HCT116 (cell line): ENCODE results near the gene MBD3L2. TPM values are rescaled to one million over a fixed set of nuclear protein-coding genes. Genes with fewer than 3 reads are reported as not detected.
"Not testable (repeated sequence)": the region's sequence is repeated elsewhere in the genome, so short reads cannot be mapped to it uniquely, and the experiment has no call there.

ENCODE experiments used
- ATAC-seq: fragments of 200-7000 bp; cut with Tn5 transposase; 2 replicates; pipeline ENCODE4 v1.9.1; 2020; ENCODE audit warnings: mild to moderate bottlenecking, moderate library complexity
- BruUV-seq: library from RNA; stranded (reverse); fragments of 400-500 nt; replicated peaks from 2 replicates; lab custom pipeline; 2021; lab: Mats Ljungman, UMichigan
- CTCF ChIA-PET: fragments of 300-600 bp; sonication (Branson Sonifier 250); formaldehyde crosslinking; loops from one replicate; lab custom pipeline; 2021; ENCODE audit warnings: antibody characterized with exemption; lab: Charles Lee
- POLR2A ChIA-PET: fragments of 300-600, 350-600 bp; sonication (Branson Sonifier 250); formaldehyde crosslinking; loops from one replicate; lab custom pipeline; 2021; ENCODE audit warnings: antibody characterized with exemption; lab: Charles Lee
- RAD21 ChIA-PET, 2 experiments: fragments of 300-600 bp; sonication (Branson Sonifier 250); formaldehyde crosslinking; loops; one replicate each; lab custom pipeline; 2023; ENCODE audit warnings: low total read pairs in 2 of 2; ENCODE audit not compliant: uncharacterized antibody in 2 of 2, unreplicated experiment in 2 of 2, low non-redundant PET in 1 of 2; lab: Charles Lee
- DNase-seq: peaks from one replicate; pipeline ENCODE4 v3.0.0-alpha.2; 2010; ENCODE audit warnings: low read depth, low spot score
- H2AFZ ChIP-seq: fragments of 200-600 bp; shearing (Covaris generic), sonication (generic); 2 replicates; pipeline ENCODE4 v1.6.1; 2017; ENCODE audit warnings: low read depth, mixed run types, mixed read lengths, antibody characterized with exemption, low read length; ENCODE audit not compliant: poor library complexity, severe bottlenecking
- H3K27ac ChIP-seq: 2 replicates; pipeline ENCODE4 v1.5.1; 2012; ENCODE audit warnings: low read depth, low read length
- H3K27me3 ChIP-seq: fragments of 200-600 bp; sonication (generic); 2 replicates; pipeline ENCODE4 v1.6.1; 2016; ENCODE audit warnings: mixed run types, low read length, mixed read lengths; ENCODE audit not compliant: insufficient read depth
- H3K36me3 ChIP-seq, 2 experiments: fragments of 200-500 bp in 1 of 2; fragments of 200-600 bp in 1 of 2; sonication (Bioruptor generic) in 1 of 2; sonication (generic) in 1 of 2; 2 replicates each; pipeline versions ENCODE4 v1.5.1 to v1.6.1; 2014 to 2016; ENCODE audit warnings: low read length in 2 of 2, inconsistent platforms in 1 of 2, mixed read lengths in 1 of 2, mixed run types in 1 of 2; ENCODE audit not compliant: insufficient read depth in 2 of 2, control insufficient read depth in 1 of 2
- H3K4me1 ChIP-seq, 2 experiments: fragments of 200-600 bp in 1 of 2; sonication (generic) in 1 of 2; 2 replicates each; pipeline versions ENCODE4 v1.5.1 to v1.6.1; 2012 to 2017; ENCODE audit warnings: low read length in 2 of 2, inconsistent platforms in 1 of 2, mild to moderate bottlenecking in 1 of 2, mixed read lengths in 1 of 2, mixed run types in 1 of 2, moderate library complexity in 1 of 2; ENCODE audit not compliant: insufficient read depth in 2 of 2, control insufficient read depth in 1 of 2
- H3K4me2 ChIP-seq: fragments of 200-600 bp; sonication (generic); 2 replicates; pipeline ENCODE4 v1.6.1; 2017; ENCODE audit warnings: mixed run types, low read length, mixed read lengths
- H3K4me3 ChIP-seq, 2 experiments: fragments of 200-600 bp in 1 of 2; sonication (generic) in 1 of 2; replicated peaks in 1 of 2; 2 replicates each; pipeline ENCODE4 v1.5.1; 2011 to 2016; ENCODE audit warnings: low read length in 2 of 2, control low read depth in 1 of 2, low read depth in 1 of 2, mild to moderate bottlenecking in 1 of 2, mixed read lengths in 1 of 2, mixed run types in 1 of 2
- H3K79me2 ChIP-seq: fragments of 200-600 bp; sonication (generic); 2 replicates; pipeline ENCODE4 v1.6.1; 2017; ENCODE audit warnings: mild to moderate bottlenecking, mixed run types, low read length, moderate library complexity, mixed read lengths; ENCODE audit not compliant: insufficient read depth
- H3K9ac ChIP-seq: fragments of 200-600 bp; sonication (generic); 2 replicates; pipeline ENCODE4 v1.6.1; 2016; ENCODE audit warnings: low read length, mixed read lengths
- H3K9me2 ChIP-seq: fragments of 200-600 bp; sonication (generic), shearing (Covaris generic); 2 replicates; pipeline ENCODE4 v1.6.1; 2017; ENCODE audit warnings: mixed run types, mild to moderate bottlenecking, moderate library complexity; ENCODE audit not compliant: insufficient read depth
- H3K9me3 ChIP-seq, 2 experiments: fragments of 200-500 bp in 1 of 2; fragments of 200-600 bp in 1 of 2; sonication (Bioruptor generic) in 1 of 2; sonication (generic) in 1 of 2; 2 replicates each; pipeline ENCODE4 v1.6.1; 2014 to 2017; ENCODE audit warnings: low read length in 2 of 2, mixed read lengths in 2 of 2, inconsistent platforms in 1 of 2, low read depth in 1 of 2, mild to moderate bottlenecking in 1 of 2, mixed run types in 1 of 2, moderate library complexity in 1 of 2; ENCODE audit not compliant: control insufficient read depth in 1 of 2, insufficient read depth in 1 of 2
- H4K20me1 ChIP-seq: fragments of 200-600 bp; sonication (generic), shearing (Covaris generic); 2 replicates; pipeline ENCODE4 v1.6.1; 2017; ENCODE audit warnings: mixed run types, mild to moderate bottlenecking, moderate library complexity; ENCODE audit not compliant: insufficient read depth
- intact Hi-C: fragments of 100-400 bp; cut with micrococcal nuclease; formaldehyde crosslinking; loops from 2 replicates; pipeline ENCODE4 v1.10.0; 2022
- total RNA-seq: library from RNA; stranded (reverse); gene quantifications from one replicate; pipeline ENCODE4 v1.2.1, GENCODE V29; 2021; ENCODE audit not compliant: unreplicated experiment

The MBD3L2 gene
- total RNA-seq, 1 experiment from 2014 or later: not detected

GRCh38 chr19:7021331-7021730 lies 27.8 kb upstream of the MBD3L2 start, which contains the start of gene MBD3L2B:
TSS of gene MBD3L2B (minus strand) at chr19:7021431. CDS start at chr19:7021397, 34 bp downstream.
- CTCF ChIA-PET, H2AFZ ChIP-seq, H3K27me3 ChIP-seq, H3K79me2 ChIP-seq, H4K20me1 ChIP-seq, BruUV-seq, H3K4me3 ChIP-seq, H3K4me2 ChIP-seq, H3K9ac ChIP-seq, H3K36me3 ChIP-seq, H3K27ac ChIP-seq, POLR2A ChIA-PET, RAD21 ChIA-PET, H3K9me2 ChIP-seq, intact Hi-C loops, DNase-seq, H3K4me1 ChIP-seq, H3K9me3 ChIP-seq, ATAC-seq: not testable (repeated sequence)

GRCh38 chr19:7028790-7029189 lies 20.3 kb upstream of the MBD3L2 start:
- H3K27me3 ChIP-seq, H3K9me2 ChIP-seq, intact Hi-C loops, H3K36me3 ChIP-seq, ATAC-seq, H3K79me2 ChIP-seq, H4K20me1 ChIP-seq, H3K4me2 ChIP-seq, CTCF ChIA-PET, RAD21 ChIA-PET, H2AFZ ChIP-seq, H3K27ac ChIP-seq, DNase-seq, BruUV-seq, H3K4me1 ChIP-seq, H3K9me3 ChIP-seq, H3K4me3 ChIP-seq, H3K9ac ChIP-seq, POLR2A ChIA-PET: not testable (repeated sequence)

DNA sequence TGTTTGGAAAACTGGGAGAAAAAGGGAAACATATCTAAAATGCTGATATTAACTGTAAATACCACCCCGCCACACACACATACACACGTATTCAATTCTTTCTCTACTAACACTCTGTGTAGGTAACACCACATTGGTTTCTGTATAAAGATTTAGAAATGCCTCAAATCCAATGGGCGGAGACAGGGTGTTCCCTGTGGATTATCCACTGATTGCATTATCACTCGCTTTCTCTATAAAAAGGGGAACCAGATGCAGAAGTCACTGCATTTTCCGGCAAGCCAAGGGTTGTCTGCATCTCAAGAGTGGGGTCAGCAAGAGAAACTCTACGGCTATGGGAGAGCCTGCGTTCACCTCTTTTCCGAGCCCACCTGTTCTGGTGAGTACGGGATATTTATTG lies 18.8 kb upstream of the MBD3L2 start, which contains the start of gene MBD3L5:
Gene MBD3L5 (plus strand): TSS at position 301 of the 400 bp plus-strand sequence. CDS start 34 bp downstream, at position 335.
- H3K9me2 ChIP-seq, H3K36me3 ChIP-seq, POLR2A ChIA-PET, H3K4me2 ChIP-seq, H3K9me3 ChIP-seq, ATAC-seq, intact Hi-C loops, H2AFZ ChIP-seq, RAD21 ChIA-PET, DNase-seq, BruUV-seq, H3K4me1 ChIP-seq, H3K4me3 ChIP-seq, H4K20me1 ChIP-seq, H3K9ac ChIP-seq, H3K27me3 ChIP-seq, CTCF ChIA-PET, H3K27ac ChIP-seq, H3K79me2 ChIP-seq: not testable (repeated sequence)

DNA sequence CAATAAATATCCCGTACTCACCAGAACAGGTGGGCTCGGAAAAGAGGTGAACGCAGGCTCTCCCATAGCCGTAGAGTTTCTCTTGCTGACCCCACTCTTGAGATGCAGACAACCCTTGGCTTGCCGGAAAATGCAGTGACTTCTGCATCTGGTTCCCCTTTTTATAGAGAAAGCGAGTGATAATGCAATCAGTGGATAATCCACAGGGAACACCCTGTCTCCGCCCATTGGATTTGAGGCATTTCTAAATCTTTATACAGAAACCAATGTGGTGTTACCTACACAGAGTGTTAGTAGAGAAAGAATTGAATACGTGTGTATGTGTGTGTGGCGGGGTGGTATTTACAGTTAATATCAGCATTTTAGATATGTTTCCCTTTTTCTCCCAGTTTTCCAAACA lies 9.0 kb upstream of the MBD3L2 start, which contains the start of gene MBD3L4:
Gene MBD3L4 (minus strand): TSS at position 101 of the 400 bp plus-strand sequence. CDS start 35 bp downstream, at position 66.
- DNase-seq, H4K20me1 ChIP-seq, H3K4me3 ChIP-seq, H3K9ac ChIP-seq, BruUV-seq, RAD21 ChIA-PET, ATAC-seq, H3K27ac ChIP-seq, intact Hi-C loops, POLR2A ChIA-PET, H3K79me2 ChIP-seq, H3K9me3 ChIP-seq, H3K36me3 ChIP-seq, H3K9me2 ChIP-seq, H3K27me3 ChIP-seq, H2AFZ ChIP-seq, H3K4me2 ChIP-seq, CTCF ChIA-PET, H3K4me1 ChIP-seq: not testable (repeated sequence)
